Measurements from ENCODE around the gene LRCH1. TPM values are rescaled to one million over a fixed set of nuclear protein-coding genes. Genes with fewer than 3 reads are reported as not detected.

Gene LRCH1
- total RNA-seq, 1 donor from 2014 or later = 17.0 TPM

GRCh38 chr13:46553521-46553885, 533 bp downstream of the LRCH1 start:
- no peak for TF ChIP-seq CTCF (conservative IDR thresholded peaks at IDR 0.05; ENCODE audit: low read depth, low read length)
- no peak for DNase-seq (ENCODE audit: low read depth)
- H3K4me3 ChIP-seq (ENCODE audit: low read depth, low read length) = peak overlapping the region; percentile 97

GRCh38 chr13:46553886-46554858, 1.2 kb downstream of the LRCH1 start:
- peak; percentile 41 for DNase-seq (ENCODE audit: low read depth)
- peak overlapping the region; percentile 97 for H3K4me3 ChIP-seq (ENCODE audit: low read depth, low read length)

GRCh38 chr13:46554951-46555350, 2.0 kb downstream of the LRCH1 start:
- H3K4me3 ChIP-seq (ENCODE audit: low read depth, low read length) = peak overlapping the region; percentile 97
- no peak for DNase-seq (ENCODE audit: low read depth)
- TF ChIP-seq CTCF (conservative IDR thresholded peaks at IDR 0.05; ENCODE audit: low read depth, low read length) = no peak

More at GRCh38 chr13:46553886-46554858, 1.2 kb downstream of the LRCH1 start:
- peak; percentile 40 for TF ChIP-seq CTCF (conservative IDR thresholded peaks at IDR 0.05; ENCODE audit: low read depth, low read length)

- DNase-seq (ENCODE audit: low read depth) = no peak
- TF ChIP-seq CTCF (conservative IDR thresholded peaks at IDR 0.05; ENCODE audit: low read depth, low read length) = no peak
- H3K4me3 ChIP-seq (ENCODE audit: low read depth, low read length) = peak overlapping the region; percentile 97
These were observed 2.9 kb downstream of the LRCH1 start for GRCh38 chr13:46555722-46556417.

GRCh38 chr13:46556418-46556779, 3.4 kb downstream of the LRCH1 start:
- TF ChIP-seq CTCF (conservative IDR thresholded peaks at IDR 0.05; ENCODE audit: low read depth, low read length) = no peak
- no peak for DNase-seq (ENCODE audit: low read depth)
- no peak overlapping the region for H3K4me3 ChIP-seq (ENCODE audit: low read depth, low read length)

- no peak for DNase-seq (ENCODE audit: low read depth)
- no peak overlapping the region for H3K4me3 ChIP-seq (ENCODE audit: low read depth, low read length)
- TF ChIP-seq CTCF (conservative IDR thresholded peaks at IDR 0.05; ENCODE audit: low read depth, low read length) = no peak
These were observed 6.4 kb downstream of the LRCH1 start for GRCh38 chr13:46559272-46559805.

All from epithelial cell of proximal tubule (primary cell).